GM12878 (cell line): ENCODE results near the gene CEP83. TPM values are rescaled to one million over a fixed set of nuclear protein-coding genes. Genes with fewer than 3 reads are reported as not detected.
A peak's percentile ranks its signal among the peaks of the same experiment; 100 is the strongest.

Experiments
- ATF2 ChIP-seq: IDR thresholded peaks from 2 replicates; pipeline ENCODE4 v1.6.1; 2012; ENCODE audit warnings: low read length, inconsistent platforms
- BCLAF1 ChIP-seq: fragments of 450-650 bp; IDR thresholded peaks from 2 replicates; pipeline ENCODE4 v1.6.1; 2017; ENCODE audit warnings: antibody characterized with exemption, mild to moderate bottlenecking, moderate library complexity
- CBFB ChIP-seq: IDR thresholded peaks from 2 replicates; pipeline ENCODE4 v1.6.1; 2016; ENCODE audit warnings: antibody characterized with exemption, low read depth
- CBX5 ChIP-seq: sonication (generic); IDR thresholded peaks from 2 replicates; pipeline ENCODE4 v1.6.1; 2016; ENCODE audit warnings: low read depth, moderate library complexity, mild to moderate bottlenecking, inconsistent platforms
- CREB1 ChIP-seq: IDR thresholded peaks from 2 replicates; pipeline ENCODE4 v1.6.1; 2012; ENCODE audit warnings: low read depth, mild to moderate bottlenecking, inconsistent platforms
- E2F8 ChIP-seq: fragments of 450-650 bp; IDR thresholded peaks from 2 replicates; pipeline ENCODE4 v1.6.1; 2018; ENCODE audit warnings: mild to moderate bottlenecking, low read depth, moderate library complexity; ENCODE audit not compliant: partially characterized antibody
- ELK1 ChIP-seq: IDR thresholded peaks from 2 replicates; pipeline ENCODE4 v1.6.1; 2012; ENCODE audit warnings: low read depth, low read length, improper control_type of control experiment
- FOXM1 ChIP-seq: IDR thresholded peaks from 2 replicates; pipeline ENCODE4 v1.6.1; 2012; ENCODE audit warnings: low read depth, mild to moderate bottlenecking, inconsistent platforms, low read length, moderate library complexity
- NBN ChIP-seq: fragments of 450-650 bp; IDR thresholded peaks from 2 replicates; pipeline ENCODE4 v1.6.1; 2016
- NFXL1 ChIP-seq: fragments of 450-650 bp; IDR thresholded peaks from 2 replicates; pipeline ENCODE4 v1.6.1; 2017; ENCODE audit warnings: antibody characterized with exemption, mild to moderate bottlenecking, borderline replicate concordance
- NRF1 ChIP-seq: conservative IDR thresholded peaks from 2 replicates; pipeline ENCODE4 v1.6.1; 2011; ENCODE audit warnings: mild to moderate bottlenecking, low read depth, low read length, improper control_type of control experiment
- POLR2AphosphoS5 ChIP-seq: IDR thresholded peaks from 2 replicates; pipeline ENCODE4 v1.6.1; 2011; ENCODE audit warnings: mild to moderate bottlenecking, low read length, inconsistent platforms
- RELA ChIP-seq: fragments of 450-650 bp; IDR thresholded peaks from 2 replicates; pipeline ENCODE4 v1.8.0; 2014; ENCODE audit warnings: borderline replicate concordance; ENCODE audit not compliant: partially characterized antibody
- SIX5 ChIP-seq: IDR thresholded peaks from 2 replicates; pipeline ENCODE4 v1.6.1; 2011; ENCODE audit warnings: mild to moderate bottlenecking, low read depth, low read length, moderate library complexity; ENCODE audit not compliant: severe bottlenecking
- TBL1XR1 ChIP-seq: IDR thresholded peaks from 2 replicates; pipeline ENCODE4 v1.6.1; 2012; ENCODE audit warnings: low read depth, low read length, improper control_type of control experiment
- USF1 ChIP-seq: IDR thresholded peaks from 2 replicates; pipeline ENCODE4 v1.6.1; 2011; ENCODE audit warnings: borderline replicate concordance, low read depth, mild to moderate bottlenecking, moderate library complexity, mixed read lengths, low read length; ENCODE audit not compliant: insufficient read depth; ENCODE audit errors: extremely low read length
- ZBED1 ChIP-seq: IDR thresholded peaks from 2 replicates; pipeline ENCODE4 v1.6.1; 2016; ENCODE audit warnings: borderline replicate concordance
- ZNF24 ChIP-seq: fragments of 450-650 bp; IDR thresholded peaks from 2 replicates; pipeline ENCODE4 v1.6.1; 2017; ENCODE audit warnings: antibody characterized with exemption, mild to moderate bottlenecking
- ZNF384 ChIP-seq: IDR thresholded peaks from 2 replicates; pipeline ENCODE4 v1.6.1; 2012; ENCODE audit warnings: low read depth, mild to moderate bottlenecking, low read length, improper control_type of control experiment, borderline replicate concordance
- ZZZ3 ChIP-seq: IDR thresholded peaks from 2 replicates; pipeline ENCODE4 v1.6.1; 2011; ENCODE audit warnings: low read depth; ENCODE audit not compliant: control insufficient read depth, insufficient read length
- polyA plus RNA-seq, 11 experiments: library from polyadenylated mRNA; depleted of rRNA in 4 of 11; unstranded in 6 of 11; stranded (reverse) in 5 of 11; fragments of >200 nt; fragmentation: Nextera tagmentation in 4 of 11; fragmentation: Illumina TruSeq in 1 of 11; extraction: Ambion mirVana in 4 of 11; extraction: Trizol in 1 of 11; gene quantifications; 1 replicate in 1 of 11; 2 replicates in 10 of 11; pipeline versions ENCODE4 v1.2.1 to v1.2.3, GENCODE V29; 2011 to 2016; ENCODE audit warnings: inconsistent platforms in 2 of 11, missing spikeins in 2 of 11, low read depth in 1 of 11
- total RNA-seq, 4 experiments: library from RNA; depleted of rRNA in 3 of 4; stranded (reverse); fragments of >200 nt in 3 of 4; fragmentation: Illumina TruSeq in 1 of 4; extraction: Trizol in 1 of 4; gene quantifications; 2 replicates each; pipeline versions ENCODE4 v1.2.1 to v1.2.3, GENCODE V29; 2013 to 2021
- TF ChIP-seq, protein P1 (sequence below): fragments of 150-350 bp; IDR thresholded peaks from 2 replicates; pipeline ENCODE4 v1.6.1; 2014; ENCODE audit warnings: mild to moderate bottlenecking, low read depth, low read length

The CEP83 gene
- total and polyA plus RNA-seq, 10 of the 15 experiments (the other 5 are each of a cell fraction or from before 2014, with no cell fraction given), result 4.3 to 39.0 (median 22.5) TPM

DNA sequence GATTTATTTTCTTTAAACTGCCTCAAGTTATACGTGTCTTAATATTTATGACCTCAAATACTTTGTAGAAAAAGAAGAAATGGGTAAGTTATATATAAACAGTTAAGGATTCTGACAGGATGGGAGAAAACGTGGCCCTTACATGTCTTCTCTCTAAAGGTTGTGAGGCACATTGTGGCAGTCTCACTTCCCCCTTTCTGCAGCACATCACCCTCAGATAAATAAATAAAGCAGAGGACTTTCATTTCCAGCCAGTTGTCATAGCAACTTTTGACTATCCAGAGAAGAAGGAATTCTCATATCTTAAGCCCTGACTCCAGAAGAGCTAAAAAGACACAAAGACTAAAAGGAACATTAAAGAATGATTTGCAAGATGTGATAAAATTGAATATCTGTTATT is 28.8 kb upstream of the CEP83 start (continued):
- TF ChIP-seq NFXL1 (no peak), CREB1 (no peak), ATF2 (peak; percentile 51; the same call in 1 of the 2 replicates), USF1 (no peak), SIX5 (no peak), TBL1XR1 (no peak), E2F8 (no peak), POLR2AphosphoS5 (no peak), ZBED1 (no peak), FOXM1 (no peak; the same call in 1 of the 2 replicates), BCLAF1 (no peak), NRF1 (no peak), ZNF24 (no peak), ZNF384 (no peak), CBX5 (no peak), NBN (no peak), ELK1 (no peak), CBFB (no peak), RELA (no peak), ZZZ3 (no peak)
- TF ChIP-seq, protein P1, sequence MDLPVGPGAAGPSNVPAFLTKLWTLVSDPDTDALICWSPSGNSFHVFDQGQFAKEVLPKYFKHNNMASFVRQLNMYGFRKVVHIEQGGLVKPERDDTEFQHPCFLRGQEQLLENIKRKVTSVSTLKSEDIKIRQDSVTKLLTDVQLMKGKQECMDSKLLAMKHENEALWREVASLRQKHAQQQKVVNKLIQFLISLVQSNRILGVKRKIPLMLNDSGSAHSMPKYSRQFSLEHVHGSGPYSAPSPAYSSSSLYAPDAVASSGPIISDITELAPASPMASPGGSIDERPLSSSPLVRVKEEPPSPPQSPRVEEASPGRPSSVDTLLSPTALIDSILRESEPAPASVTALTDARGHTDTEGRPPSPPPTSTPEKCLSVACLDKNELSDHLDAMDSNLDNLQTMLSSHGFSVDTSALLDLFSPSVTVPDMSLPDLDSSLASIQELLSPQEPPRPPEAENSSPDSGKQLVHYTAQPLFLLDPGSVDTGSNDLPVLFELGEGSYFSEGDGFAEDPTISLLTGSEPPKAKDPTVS, result no peak
